HEK293 (cell line): ENCODE measurements around the gene RPL13A.

Source experiments
- ATF2 ChIP-seq: fragments of 450-650 bp; formaldehyde crosslinking; IDR thresholded peaks from 2 replicates; pipeline ENCODE4 v1.5.1; 2016; ENCODE audit warnings: missing biosample characterization, missing genetic modification characterization, low read depth
- CTCF ChIP-seq: fragments of 450-650 bp; formaldehyde crosslinking; IDR thresholded peaks from 2 replicates; pipeline ENCODE4 v1.5.1; 2016; ENCODE audit warnings: missing biosample characterization, missing genetic modification characterization
- EGR2 ChIP-seq: fragments of 450-650 bp; formaldehyde crosslinking; IDR thresholded peaks from 2 replicates; pipeline ENCODE4 v1.5.1; 2016; ENCODE audit warnings: low read depth, missing biosample characterization, missing genetic modification characterization
- KLF8 ChIP-seq: fragments of 450-650 bp; formaldehyde crosslinking; IDR thresholded peaks from 2 replicates; pipeline ENCODE4 v1.5.1; 2016; ENCODE audit warnings: missing biosample characterization, missing genetic modification characterization
- MEIS1 ChIP-seq: sonication (generic); formaldehyde crosslinking; IDR thresholded peaks from 2 replicates; pipeline ENCODE4 v1.8.1; 2022; ENCODE audit warnings: missing genetic modification reagents, mild to moderate bottlenecking, borderline replicate concordance
- PATZ1 ChIP-seq: fragments of 450-650 bp; formaldehyde crosslinking; IDR thresholded peaks from 2 replicates; pipeline ENCODE4 v1.5.1; 2016; ENCODE audit warnings: missing biosample characterization, missing genetic modification characterization
- REPIN1 ChIP-seq: fragments of 450-650 bp; formaldehyde crosslinking; IDR thresholded peaks from 2 replicates; pipeline ENCODE4 v1.5.1; 2017; ENCODE audit warnings: missing biosample characterization, missing genetic modification characterization, low read depth
- REST ChIP-seq: fragments of 450-650 bp; formaldehyde crosslinking; IDR thresholded peaks from 2 replicates; pipeline ENCODE4 v1.5.1; 2016; ENCODE audit warnings: missing biosample characterization, missing genetic modification characterization
- SCRT1 ChIP-seq: fragments of 450-650 bp; formaldehyde crosslinking; IDR thresholded peaks from 2 replicates; pipeline ENCODE4 v1.5.1; 2016; ENCODE audit warnings: missing biosample characterization, missing genetic modification characterization, borderline replicate concordance
- TCF7L2 ChIP-seq: IDR thresholded peaks from 2 replicates; pipeline ENCODE4 v1.6.1; 2011; ENCODE audit warnings: low read depth, mild to moderate bottlenecking, inconsistent platforms, low read length, moderate library complexity, borderline replicate concordance
- ZBTB10 ChIP-seq: fragments of 450-650 bp; formaldehyde crosslinking; IDR thresholded peaks from 2 replicates; pipeline ENCODE4 v1.5.1; 2016; ENCODE audit warnings: missing biosample characterization, missing genetic modification characterization
- ZFP37 ChIP-seq: fragments of 450-650 bp; formaldehyde crosslinking; IDR thresholded peaks from 2 replicates; pipeline ENCODE4 v1.5.1; 2016; ENCODE audit warnings: missing biosample characterization, missing genetic modification characterization
- ZNF114 ChIP-seq: fragments of 450-650 bp; formaldehyde crosslinking; IDR thresholded peaks from 2 replicates; pipeline ENCODE4 v1.5.0; 2017; ENCODE audit warnings: missing biosample characterization, missing genetic modification characterization
- ZNF19 ChIP-seq: fragments of 450-650 bp; formaldehyde crosslinking; IDR thresholded peaks from 2 replicates; pipeline ENCODE4; 2016; ENCODE audit warnings: missing biosample characterization, missing genetic modification characterization, low read depth
- ZNF24 ChIP-seq: fragments of 450-650 bp; formaldehyde crosslinking; IDR thresholded peaks from 2 replicates; pipeline ENCODE4 v1.5.1; 2016; ENCODE audit warnings: missing biosample characterization, missing genetic modification characterization
- ZNF280C ChIP-seq: fragments of 450-650 bp; formaldehyde crosslinking; IDR thresholded peaks from 2 replicates; pipeline ENCODE4 v1.5.1; 2016; ENCODE audit warnings: missing biosample characterization, missing genetic modification characterization
- ZNF341 ChIP-seq: fragments of 450-650 bp; formaldehyde crosslinking; IDR thresholded peaks from 2 replicates; pipeline ENCODE4; 2016; ENCODE audit warnings: low read depth, missing biosample characterization, missing genetic modification characterization
- ZNF404 ChIP-seq: fragments of 450-650 bp; formaldehyde crosslinking; IDR thresholded peaks from 2 replicates; pipeline ENCODE4 v1.5.1; 2017; ENCODE audit warnings: missing biosample characterization, missing genetic modification characterization
- ZNF416 ChIP-seq: fragments of 450-650 bp; formaldehyde crosslinking; IDR thresholded peaks from 2 replicates; pipeline ENCODE4 v1.5.1; 2016; ENCODE audit warnings: missing biosample characterization, missing genetic modification characterization
- ZNF600 ChIP-seq: fragments of 450-650 bp; formaldehyde crosslinking; IDR thresholded peaks from 2 replicates; pipeline ENCODE4 v1.5.1; 2016; ENCODE audit warnings: missing biosample characterization, missing genetic modification characterization
- ZNF768 ChIP-seq: fragments of 450-650 bp; formaldehyde crosslinking; IDR thresholded peaks from 2 replicates; pipeline ENCODE4 v1.5.1; 2018; ENCODE audit warnings: missing biosample characterization, mild to moderate bottlenecking, missing genetic modification characterization
- ZSCAN16 ChIP-seq: fragments of 450-650 bp; formaldehyde crosslinking; IDR thresholded peaks from 2 replicates; pipeline ENCODE4 v1.5.1; 2016; ENCODE audit warnings: missing biosample characterization, missing genetic modification characterization
- ZSCAN23 ChIP-seq: fragments of 450-650 bp; formaldehyde crosslinking; IDR thresholded peaks from 2 replicates; pipeline ENCODE4 v1.5.1; 2016; ENCODE audit warnings: missing biosample characterization, missing genetic modification characterization
- ZSCAN30 ChIP-seq: fragments of 450-650 bp; IDR thresholded peaks from 2 replicates; pipeline ENCODE4 v1.5.1; 2018; ENCODE audit warnings: missing biosample characterization, mild to moderate bottlenecking, missing genetic modification characterization, moderate library complexity

The RPL13A gene

GRCh38 chr19:49487277-49488045 lies at the start of gene RPL13A (continued):
- TF ChIP-seq ZBTB10 (tag by site-specific recombination) (0 out of 2 replicates have a peak, but pooled peaks have one; percentile 42), ZNF768 (0 out of 2 replicates have a peak, but pooled peaks have one; percentile 30), REST (tag by site-specific recombination) (no peak), PATZ1 (tag by site-specific recombination) (no peak), TCF7L2 (no peak), ZSCAN30 (tag by site-specific recombination) (peak; percentile 86), MEIS1 (CRISPR knock-in tag) (no peak), ZNF24 (0 out of 2 replicates have a peak, but pooled peaks have one; percentile 39), CTCF (tag by site-specific recombination) (no peak), ATF2 (0 out of 2 replicates have a peak, but pooled peaks have one; percentile 54), ZSCAN16 (no peak), ZNF416 (tag by site-specific recombination) (no peak), ZNF341 (tag by site-specific recombination) (no peak), ZFP37 (tag by site-specific recombination) (peak; percentile 88), REPIN1 (tag by site-specific recombination) (peak; percentile 66; the same call in 1 of the 2 replicates), EGR2 (0 out of 2 replicates have a peak, but pooled peaks have one; percentile 27), SCRT1 (tag by site-specific recombination) (no peak), KLF8 (tag by site-specific recombination) (peak; percentile 56), ZNF114 (tag by site-specific recombination) (no peak), ZNF280C (tag by site-specific recombination) (no peak), ZNF19 (no peak), ZNF404 (tag by site-specific recombination) (no peak), ZNF600 (no peak), ZSCAN23 (tag by site-specific recombination) (no peak)
